Body of pancreas (tissue), 4 donors: ENCODE data around the gene RNU5D-1.
"Not testable (repeated sequence)": the region's sequence is repeated elsewhere in the genome, so short reads cannot be mapped to it uniquely, and the experiment has no call there.

Source experiments
- CTCF ChIP-seq, 7 experiments: fragments of 450-650 bp in 4 of 7; fragments of 200-600 bp in 3 of 7; sonication (generic) in 3 of 7; IDR thresholded peaks; one replicate each; pipeline ENCODE4 v1.5.1; 2016 to 2019; ENCODE audit warnings: antibody characterized with exemption in 7 of 7
- POLR2A ChIP-seq, 3 donors: fragments of 450-650 bp; IDR thresholded peaks; one replicate each; pipeline ENCODE4 v1.6.1; 2016; ENCODE audit warnings: antibody characterized with exemption in 3 of 3, mild to moderate bottlenecking in 2 of 3

- TF ChIP-seq POLR2A, CTCF (IDR thresholded peaks at IDR 0.05): not testable (repeated sequence)
Measured at GRCh38 chr1:44699375-44699774, 31.6 kb downstream of the RNU5D-1 start.
